Measurements from ENCODE around the gene HSPA6.

Gene HSPA6

GRCh38 chr1:161497961-161498360, 26.4 kb upstream of the HSPA6 start:
- H3K4me3 ChIP-seq = no peak overlapping the region
- DNase-seq (ENCODE audit: low spot score) = no peak
- no peak overlapping the region for H3K27ac ChIP-seq
- TF ChIP-seq CTCF (IDR thresholded peaks at IDR 0.05) = no peak

GRCh38 chr1:161498646-161499045, 25.7 kb upstream of the HSPA6 start:
- no peak for TF ChIP-seq CTCF (IDR thresholded peaks at IDR 0.05)
- no peak for DNase-seq (ENCODE audit: low spot score)
- Histone ChIP-seq H3K27ac (peak overlapping the region in 1 of 2 donors; percentile 31), H3K4me3 (no peak overlapping the region)

GRCh38 chr1:161499099-161500039, 25.0 kb upstream of the HSPA6 start:
- H3K27ac ChIP-seq = peak overlapping the region in 1 of 2 donors; percentile 43
- TF ChIP-seq CTCF (IDR thresholded peaks at IDR 0.05) = no peak
- no peak overlapping the region for H3K4me3 ChIP-seq
- DNase-seq (ENCODE audit: low spot score) = no peak

GRCh38 chr1:161501234-161501633, 23.1 kb upstream of the HSPA6 start:
- Histone ChIP-seq H3K4me3 (no peak overlapping the region), H3K27ac (peak overlapping the region in 1 of 2 donors; percentile 19)
- TF ChIP-seq CTCF (IDR thresholded peaks at IDR 0.05) = no peak
- DNase-seq (ENCODE audit: low spot score) = no peak

GRCh38 chr1:161502181-161502580, 22.2 kb upstream of the HSPA6 start:
- no peak for DNase-seq (ENCODE audit: low spot score)
- Histone ChIP-seq H3K27ac (no peak overlapping the region), H3K4me3 (no peak overlapping the region)
- TF ChIP-seq CTCF (IDR thresholded peaks at IDR 0.05) = no peak

- TF ChIP-seq CTCF (IDR thresholded peaks at IDR 0.05) = no peak
- Histone ChIP-seq H3K4me3 (no peak overlapping the region), H3K27ac (no peak overlapping the region)
- DNase-seq (ENCODE audit: low spot score) = no peak
These were observed 21.5 kb upstream of the HSPA6 start for GRCh38 chr1:161502641-161503393.
